ENCODE measurements around the gene ASPDH.

ASPDH gene

DNA sequence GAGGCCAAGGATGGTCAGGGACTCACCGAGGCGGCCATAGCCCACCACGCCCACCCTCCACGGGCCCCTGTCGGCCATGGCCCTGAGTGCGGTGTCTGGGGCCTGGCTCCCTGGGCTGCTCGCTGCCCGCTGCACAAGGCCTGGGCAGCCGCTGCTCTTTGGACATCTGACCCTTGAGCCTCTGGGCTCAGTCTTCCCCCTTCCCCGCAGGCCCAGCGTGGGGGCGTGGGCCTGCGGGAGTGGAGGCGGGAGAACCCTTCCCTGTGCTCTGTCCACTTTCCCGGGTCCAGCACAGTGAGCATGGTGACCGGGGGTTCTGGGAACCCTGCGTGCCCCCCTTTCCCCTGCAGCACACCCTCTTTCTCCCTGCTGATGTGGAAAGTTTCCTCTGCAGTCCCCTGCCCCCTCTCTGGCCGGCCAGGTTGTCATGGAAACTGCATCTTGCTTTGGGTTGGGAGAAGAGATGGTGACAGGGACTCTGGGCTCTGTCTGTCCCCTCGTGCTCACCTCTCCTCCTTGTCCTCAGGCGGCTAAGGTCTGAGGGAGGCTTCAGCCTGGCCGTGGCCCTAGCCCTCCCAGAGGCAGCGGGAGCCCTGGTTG is at the start of gene ASPDH:
Gene ASPDH (minus strand): TSS at position 168 of the 600 bp plus-strand sequence. CDS start 90 bp downstream, at position 78.
- DNase-seq (ENCODE audit: low spot score): no peak

- DNase-seq (ENCODE audit: low spot score): no peak
Measured at GRCh38 chr19:50562996-50563395, 49.3 kb upstream of the ASPDH start.

GRCh38 chr19:50562329-50562728 is 48.6 kb upstream of the ASPDH start:
- no peak for DNase-seq (ENCODE audit: low spot score)

DNA sequence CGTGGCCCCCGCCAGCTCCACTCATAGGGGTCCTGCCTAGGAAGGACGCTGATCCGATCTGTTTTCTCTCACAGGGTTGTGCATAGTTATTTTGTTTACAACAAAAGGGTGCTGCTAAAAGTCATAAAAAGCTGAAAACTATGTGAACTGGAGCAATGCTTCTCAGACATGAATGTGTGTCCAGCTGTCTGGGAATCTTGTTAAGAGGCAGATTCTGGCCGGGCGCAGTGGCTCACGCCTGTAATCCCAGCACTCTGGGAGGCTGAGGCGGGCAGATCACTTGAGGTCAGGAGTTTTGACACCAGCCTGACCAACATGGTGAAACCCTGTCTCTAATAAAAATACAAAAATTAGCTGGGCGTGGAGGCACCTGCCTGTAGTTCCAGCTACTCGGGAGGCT is 45.9 kb upstream of the ASPDH start:
- DNase-seq (ENCODE audit: low spot score): no peak

GRCh38 chr19:50558449-50558848 is 44.7 kb upstream of the ASPDH start:
- DNase-seq (ENCODE audit: low spot score): no peak

DNA sequence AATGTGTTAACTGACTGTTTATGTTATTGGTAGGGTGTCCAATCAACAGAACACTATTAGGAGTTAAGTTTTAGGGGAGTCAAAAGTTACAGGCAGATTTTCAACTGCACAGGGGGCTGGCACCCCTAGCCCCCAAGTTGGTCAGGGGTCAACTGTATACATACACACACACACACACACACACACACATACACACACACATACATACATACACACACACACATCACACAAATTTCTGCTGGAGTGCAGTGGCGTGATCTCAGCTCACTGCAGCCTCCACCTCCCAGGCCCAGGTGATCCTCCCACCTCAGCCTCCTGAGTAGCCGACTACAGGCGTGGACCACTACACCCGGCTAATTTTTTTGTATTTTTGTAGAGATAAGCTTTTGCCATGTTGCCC is 44.3 kb upstream of the ASPDH start:
- DNase-seq (ENCODE audit: low spot score): no peak

DNA sequence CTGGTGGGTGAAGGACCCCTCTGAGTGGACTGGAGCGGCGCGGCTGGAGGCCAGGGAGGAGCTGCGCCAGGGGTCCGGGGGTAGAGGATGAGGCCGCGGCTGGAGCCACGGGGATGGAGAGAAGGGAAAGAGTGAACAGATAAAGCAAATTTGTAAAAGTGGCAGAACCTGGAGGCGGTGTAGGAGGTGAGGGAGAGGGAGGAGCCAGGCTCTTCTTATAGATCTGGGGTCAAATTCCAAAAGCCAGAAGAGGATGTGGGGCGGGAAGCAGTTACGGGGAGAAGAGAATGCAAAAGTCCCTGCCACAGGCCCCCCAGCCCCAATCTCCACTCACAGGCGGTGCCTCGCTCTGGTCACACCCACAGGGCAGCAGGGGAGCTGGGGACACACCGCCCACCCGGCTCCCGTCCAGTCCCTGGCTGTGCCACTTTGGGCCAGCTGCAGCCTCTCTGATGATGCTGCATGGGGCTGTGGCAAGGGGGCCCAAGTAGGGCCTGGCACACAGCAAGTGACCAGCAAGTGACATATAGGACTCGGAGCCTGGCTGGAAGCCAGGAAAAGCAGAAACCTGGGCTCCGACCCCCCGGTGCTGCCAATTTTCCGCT is 43.4 kb upstream of the ASPDH start:
- no peak for DNase-seq (ENCODE audit: low spot score)

DNA sequence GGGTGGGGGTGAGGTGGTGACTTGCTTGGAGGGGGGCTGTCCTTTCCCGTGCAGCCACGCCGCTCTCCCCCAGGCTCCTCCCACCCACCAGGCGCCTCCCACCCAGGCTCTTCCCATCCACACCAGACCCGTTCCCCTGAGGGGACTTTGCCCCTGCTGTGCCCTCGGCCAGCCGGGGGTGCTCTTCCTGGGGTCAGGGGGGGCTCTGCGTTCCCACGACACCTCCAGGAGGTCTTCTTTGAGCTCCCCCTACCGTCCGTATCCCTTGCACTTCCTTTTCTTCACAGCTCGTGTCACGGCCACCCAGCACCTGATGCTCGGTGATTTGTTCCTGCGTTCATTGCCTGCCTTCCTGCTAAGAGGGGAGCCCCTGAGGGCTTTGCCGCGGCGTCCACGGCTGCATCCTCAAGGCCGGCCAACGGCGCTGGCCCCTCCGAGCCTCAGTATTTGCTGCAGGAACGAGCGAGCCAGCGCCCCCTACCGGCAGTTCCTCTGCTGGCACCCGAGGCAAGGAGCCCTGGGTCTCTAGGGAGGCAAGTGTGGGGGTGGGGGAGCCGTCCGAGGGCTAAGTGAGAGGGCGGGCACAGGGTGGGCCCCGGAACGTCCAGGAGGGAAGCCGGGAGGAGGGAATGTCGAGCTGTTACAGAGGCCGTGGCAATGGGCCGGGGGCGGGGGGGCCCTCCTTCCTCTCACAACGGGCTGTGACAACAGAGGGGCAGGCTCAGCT is 42.7 kb upstream of the ASPDH start:
- peak; percentile 81 for DNase-seq (ENCODE audit: low spot score)

- DNase-seq (ENCODE audit: low spot score): no peak
Measured at GRCh38 chr19:50555450-50556281, 42.0 kb upstream of the ASPDH start.

GRCh38 chr19:50555033-50555432 is 41.3 kb upstream of the ASPDH start:
- DNase-seq (ENCODE audit: low spot score): no peak

GRCh38 chr19:50554212-50554611 is 40.5 kb upstream of the ASPDH start:
- DNase-seq (ENCODE audit: low spot score): no peak

DNA sequence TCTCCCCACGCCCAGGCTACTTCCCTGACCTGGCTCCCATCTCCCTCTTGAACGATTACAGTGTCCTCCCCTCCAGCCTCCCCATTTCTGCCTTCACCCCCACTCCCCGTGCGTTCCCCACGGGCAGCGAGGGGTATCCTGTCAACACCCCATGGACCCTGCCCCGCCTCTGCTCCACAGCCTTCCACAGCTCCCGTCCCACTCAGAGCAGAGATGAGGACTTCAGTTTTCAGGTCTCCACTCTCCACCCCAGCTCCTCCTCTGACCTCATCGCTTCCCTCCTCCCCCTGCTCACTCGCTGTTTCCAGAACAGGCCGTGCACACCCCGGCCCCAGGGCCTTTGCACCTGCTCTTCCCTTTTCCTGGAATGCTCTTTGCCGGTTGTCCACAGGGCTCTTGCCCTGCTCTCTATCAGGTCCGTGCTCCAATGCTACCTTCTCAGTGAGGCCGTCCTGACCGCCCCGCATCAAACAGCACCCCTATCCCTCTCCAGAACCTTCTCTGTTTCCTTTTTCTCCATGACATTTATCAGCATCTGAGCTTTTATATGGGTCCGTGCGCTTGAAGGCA is 39.5 kb upstream of the ASPDH start:
- no peak for DNase-seq (ENCODE audit: low spot score)

DNA sequence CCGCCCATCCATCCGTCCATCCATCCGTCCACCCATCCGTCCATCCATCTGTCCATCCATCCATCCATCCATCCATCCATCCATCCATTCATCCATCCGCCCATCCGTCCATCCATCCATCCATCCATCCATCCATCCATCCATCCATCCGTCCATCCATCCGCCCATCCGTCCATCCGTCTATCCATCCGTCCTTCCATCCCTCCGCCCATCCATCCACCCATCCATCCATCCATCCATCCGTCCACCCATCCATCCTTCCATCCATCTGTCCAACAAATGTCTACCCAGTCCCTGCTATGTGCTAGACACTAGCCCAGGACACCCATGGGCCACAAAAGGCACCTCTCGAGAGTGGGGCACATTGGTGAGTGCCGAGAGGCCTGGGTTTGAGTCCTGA is 38.8 kb upstream of the ASPDH start:
- no peak for DNase-seq (ENCODE audit: low spot score)

- DNase-seq (ENCODE audit: low spot score): no peak
Measured at GRCh38 chr19:50551715-50552187, 38.0 kb upstream of the ASPDH start.

DNA sequence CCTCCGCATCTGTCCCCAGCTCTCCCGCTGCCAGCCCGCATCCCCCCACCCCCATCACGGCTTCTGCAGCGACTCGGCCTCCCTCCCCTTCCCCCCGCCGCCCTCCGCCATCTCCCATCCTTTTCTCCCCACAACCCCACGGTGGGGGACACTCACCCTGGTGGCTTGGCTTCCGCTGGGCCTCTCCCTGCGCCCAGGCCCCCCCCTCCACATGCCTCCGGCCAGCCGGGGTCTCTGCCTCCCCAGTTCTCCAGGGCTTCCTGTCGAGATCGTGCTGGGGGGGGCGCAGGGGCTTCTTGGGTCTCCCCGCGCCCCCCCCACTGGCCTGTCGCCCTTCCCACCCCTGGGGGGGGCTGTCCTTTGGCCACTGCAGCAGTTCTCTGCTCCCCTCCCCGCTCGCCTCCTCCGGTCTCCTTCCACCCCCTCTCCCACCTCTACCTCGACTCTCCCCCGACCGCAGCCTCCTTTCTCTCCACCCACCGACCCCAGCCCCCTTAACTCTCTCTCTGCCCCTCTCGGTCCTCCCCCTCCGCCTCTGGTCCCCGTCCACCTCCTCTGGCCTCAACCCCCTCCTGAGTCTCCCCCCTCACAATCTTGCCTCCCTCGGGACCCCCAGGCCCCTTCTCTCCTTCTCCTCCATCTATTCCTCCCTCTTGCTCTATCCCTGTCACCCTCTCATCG is 37.5 kb upstream of the ASPDH start:
- no peak for DNase-seq (ENCODE audit: low spot score)

- no peak for DNase-seq (ENCODE audit: low spot score)
Measured at GRCh38 chr19:50550594-50550966, 36.9 kb upstream of the ASPDH start.

DNA sequence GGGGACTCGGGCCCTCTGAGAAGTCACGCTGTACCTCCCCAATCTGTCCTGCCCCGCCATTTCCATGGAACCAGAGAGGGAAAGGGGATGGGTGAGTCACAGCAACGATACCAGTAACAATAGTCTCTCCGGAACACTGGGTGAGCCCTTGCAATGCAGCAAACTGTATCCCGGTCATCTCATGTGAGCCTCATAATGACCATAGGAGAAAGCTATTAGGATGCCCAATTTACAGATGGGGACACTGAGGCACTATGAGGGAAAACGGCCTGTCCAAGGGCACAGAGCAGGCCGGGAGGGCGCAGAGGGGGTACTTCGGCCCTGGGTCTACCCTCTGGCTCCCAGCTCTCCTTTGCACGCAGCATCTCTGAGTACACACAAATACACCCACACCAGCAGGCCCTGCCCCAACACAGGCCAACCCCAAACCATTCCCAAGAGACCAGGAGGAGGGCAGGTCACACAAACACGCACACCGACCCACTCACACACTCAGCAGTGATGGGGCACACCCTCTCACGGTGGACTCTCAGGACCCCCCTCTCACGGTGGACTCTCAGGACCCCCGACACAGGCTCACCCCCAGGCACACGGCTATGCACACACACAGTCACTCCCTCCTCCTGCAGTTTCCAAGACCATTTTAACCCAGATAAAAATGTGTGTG is 36.3 kb upstream of the ASPDH start:
- no peak for DNase-seq (ENCODE audit: low spot score)

GRCh38 chr19:50549059-50549926 is 35.6 kb upstream of the ASPDH start:
- DNase-seq (ENCODE audit: low spot score): no peak

DNA sequence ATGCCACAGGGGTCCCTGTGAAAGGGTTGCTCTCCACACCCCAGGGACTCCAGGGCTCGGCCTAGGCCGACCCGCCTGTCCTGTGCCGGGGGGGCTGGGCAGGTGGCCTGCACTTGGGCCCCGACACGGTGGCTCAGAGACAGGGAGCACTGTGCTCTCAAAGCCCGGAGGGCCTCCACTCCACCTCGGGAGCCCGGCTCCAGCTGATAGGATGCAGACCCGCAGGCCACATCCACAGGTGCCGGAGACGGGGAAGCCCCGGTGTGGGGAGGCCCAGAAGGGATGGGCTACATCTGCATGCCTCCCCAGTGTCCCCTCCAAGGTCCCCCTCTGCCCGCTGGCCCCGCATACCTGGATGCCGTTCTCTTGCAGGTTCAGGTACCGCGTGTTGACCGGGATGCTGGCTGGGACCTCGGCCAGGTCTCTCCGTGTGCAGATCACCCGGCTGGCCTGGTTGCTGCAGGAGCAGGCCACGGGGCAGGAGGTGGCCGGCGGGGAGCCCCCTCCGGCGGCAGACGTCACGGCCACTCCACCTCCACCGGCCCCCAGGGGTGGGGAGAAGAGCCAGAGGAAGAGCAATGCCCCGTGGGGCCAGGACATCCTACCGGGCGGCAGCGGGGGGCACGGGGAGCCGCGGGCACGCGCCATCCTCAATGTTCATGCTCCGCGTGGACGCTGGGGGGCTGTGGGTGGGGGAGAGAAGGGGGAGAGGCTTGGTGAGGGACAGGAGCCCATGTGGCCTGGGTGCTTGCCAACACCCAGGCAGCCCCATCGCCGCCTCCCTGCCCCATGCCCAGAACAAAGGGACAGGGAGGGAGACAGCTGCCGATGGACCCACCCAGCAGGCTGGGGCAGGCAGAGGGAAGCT is 34.7 kb upstream of the ASPDH start:
- no peak for DNase-seq (ENCODE audit: low spot score)

Measured in activated CD4-positive, alpha-beta T cell treated with anti-CD3 and anti-CD28 coated beads, Interleukin-2, Interleukin-4, amounts not matched to agents 100 ng/mL and 50 ng/mL, durations not matched to agents 16 hours and 8 hours (primary cell).